ENCODE data around the gene NKX6-2.
A peak's percentile ranks its signal among the peaks of the same experiment; 100 is the strongest.
"Not testable (repeated sequence)": the region's sequence is repeated elsewhere in the genome, so short reads cannot be mapped to it uniquely, and the experiment has no call there.

NKX6-2 gene

DNA sequence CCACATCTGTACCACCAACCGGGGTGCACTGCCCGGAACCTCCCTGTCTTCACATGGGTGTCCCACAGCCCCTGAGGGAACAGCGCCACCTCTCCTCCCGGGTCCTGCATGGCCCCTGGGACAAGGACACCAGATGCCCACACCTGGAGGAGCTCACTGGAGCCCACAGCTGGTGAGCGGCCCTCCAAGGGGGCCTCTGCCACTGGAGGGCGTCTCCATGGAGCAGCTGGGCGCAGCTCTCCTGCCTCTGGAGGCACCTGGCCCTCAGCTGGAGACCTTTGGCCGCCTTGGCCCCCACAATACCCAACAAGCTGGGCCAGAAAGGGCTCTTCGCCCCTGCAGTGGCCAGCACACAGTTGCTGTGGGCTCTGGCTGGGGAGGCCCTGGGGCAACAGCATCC is 7.3 kb upstream of the NKX6-2 start:
- DNase-seq (ENCODE audit: extremely low spot score): no peak
- ChIA-PET POLR2A (no interaction called here), CTCF (no interaction called here)
- no peak for TF ChIP-seq SUZ12 (IDR thresholded peaks at IDR 0.05)
- no peak for TF ChIP-seq L3MBTL2 (conservative IDR thresholded peaks at IDR 0.05)
- TF ChIP-seq BHLHE40 (IDR thresholded peaks at IDR 0.05; ENCODE audit: borderline replicate concordance): no peak
- TF ChIP-seq SP1 (IDR thresholded peaks at IDR 0.05): no peak
- TF ChIP-seq PKNOX1 (IDR thresholded peaks at IDR 0.05): no peak
- no peak for TF ChIP-seq TARDBP (IDR thresholded peaks at IDR 0.05)
- no peak for TF ChIP-seq CTBP1 (IDR thresholded peaks at IDR 0.05; ENCODE audit: borderline replicate concordance)
- no peak for TF ChIP-seq LEF1 (IDR thresholded peaks at IDR 0.05; ENCODE audit: borderline replicate concordance)
- TF ChIP-seq FOXA1 (IDR thresholded peaks at IDR 0.05): no peak

GRCh38 chr10:132792796-132793195 is 6.8 kb upstream of the NKX6-2 start:
- no peak for DNase-seq (ENCODE audit: extremely low spot score)
- POLR2A ChIA-PET: no interaction called here
- TF ChIP-seq L3MBTL2 (conservative IDR thresholded peaks at IDR 0.05) (no peak), ARNT (IDR thresholded peaks at IDR 0.05) (no peak), TARDBP (IDR thresholded peaks at IDR 0.05) (no peak), FOXK2 (IDR thresholded peaks at IDR 0.05) (no peak), CTBP1 (IDR thresholded peaks at IDR 0.05; ENCODE audit: borderline replicate concordance) (no peak), BHLHE40 (IDR thresholded peaks at IDR 0.05; ENCODE audit: borderline replicate concordance) (no peak)
- CTCF ChIA-PET: no interaction called here

DNA sequence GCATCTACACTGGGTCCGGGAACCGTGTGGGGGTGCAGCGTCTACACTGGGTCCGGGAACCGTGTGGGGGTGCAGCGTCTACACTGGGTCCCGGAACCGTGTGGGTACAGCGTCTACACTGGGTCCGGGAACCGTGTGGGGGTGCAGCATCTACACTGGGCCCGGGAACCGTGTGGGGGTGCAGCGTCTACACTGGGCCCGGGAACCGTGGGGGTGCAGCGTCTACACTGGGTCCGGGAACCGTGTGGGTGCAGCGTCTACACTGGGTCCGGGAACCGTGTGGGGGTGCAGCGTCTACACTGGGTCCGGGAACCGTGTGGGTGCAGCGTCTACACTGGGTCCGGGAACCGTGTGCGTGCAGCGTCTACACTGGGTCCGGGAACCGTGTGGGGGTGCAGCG is 6.2 kb upstream of the NKX6-2 start:
- DNase-seq (ENCODE audit: extremely low spot score); POLR2A ChIA-PET; CTCF ChIA-PET: not testable (repeated sequence)

- no peak for DNase-seq (ENCODE audit: extremely low spot score)
- no peak for TF ChIP-seq L3MBTL2 (conservative IDR thresholded peaks at IDR 0.05)
- TF ChIP-seq TARDBP (IDR thresholded peaks at IDR 0.05): no peak
- no peak for TF ChIP-seq NFRKB (IDR thresholded peaks at IDR 0.05)
- no peak for TF ChIP-seq FOXA1 (IDR thresholded peaks at IDR 0.05)
- no peak for TF ChIP-seq LEF1 (IDR thresholded peaks at IDR 0.05; ENCODE audit: borderline replicate concordance)
- TF ChIP-seq ELF4 (IDR thresholded peaks at IDR 0.05): no peak
- ChIA-PET POLR2A (no interaction called here), CTCF (interaction anchor here (0.6 kb wide), 1 partner anchor 15 kb away, joined by 3 read pairs; no protein-coding TSS in a partner anchor)
Observed at GRCh38 chr10:132790934-132791829, 5.2 kb upstream of the NKX6-2 start.

GRCh38 chr10:132790470-132790869 is 4.5 kb upstream of the NKX6-2 start:
- TF ChIP-seq ELF4 (IDR thresholded peaks at IDR 0.05) (no peak), FOXA1 (IDR thresholded peaks at IDR 0.05) (no peak)
- ChIA-PET POLR2A (no interaction called here), CTCF (interaction anchor here (0.6 kb wide), 1 partner anchor 16 kb away, joined by 3 read pairs; no protein-coding TSS in a partner anchor)

DNA sequence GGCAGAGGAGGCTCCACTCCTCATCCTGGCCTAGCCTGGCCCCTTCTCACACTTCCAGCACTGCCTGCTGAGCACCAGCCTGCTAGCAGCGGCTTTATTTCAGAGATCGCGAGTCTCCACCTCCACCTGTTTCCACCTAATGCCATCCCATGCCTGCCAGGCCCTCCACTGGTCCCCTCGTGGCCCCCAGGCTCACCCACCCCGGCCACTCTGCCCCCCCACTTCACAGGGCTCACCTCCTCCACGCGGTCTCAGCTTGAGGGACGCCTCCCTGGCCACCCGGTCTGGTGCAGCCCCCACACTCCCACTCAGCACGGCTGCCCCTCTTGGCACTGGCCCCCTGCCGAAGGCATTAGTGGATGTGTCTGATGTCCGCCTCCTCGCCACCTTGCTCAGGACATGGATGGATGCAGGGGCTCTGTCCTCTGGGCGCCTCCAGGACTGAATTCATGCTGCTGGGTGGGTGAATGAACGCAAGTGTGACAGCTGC is 3.8 kb upstream of the NKX6-2 start:
- DNase-seq (ENCODE audit: extremely low spot score): no peak
- POLR2A ChIA-PET: no interaction called here
- CTCF ChIA-PET: no interaction called here
- TF ChIP-seq FOXM1 (IDR thresholded peaks at IDR 0.05; ENCODE audit: borderline replicate concordance): no peak
- TF ChIP-seq LEF1 (IDR thresholded peaks at IDR 0.05; ENCODE audit: borderline replicate concordance): no peak
- TF ChIP-seq PKNOX1 (IDR thresholded peaks at IDR 0.05): no peak
- TF ChIP-seq ELF4 (IDR thresholded peaks at IDR 0.05): no peak
- no peak for TF ChIP-seq FOXA1 (IDR thresholded peaks at IDR 0.05)
- no peak for TF ChIP-seq ARNT (IDR thresholded peaks at IDR 0.05)

More at GRCh38 chr10:132790470-132790869, 4.5 kb upstream of the NKX6-2 start:
- DNase-seq (ENCODE audit: extremely low spot score): no peak

DNA sequence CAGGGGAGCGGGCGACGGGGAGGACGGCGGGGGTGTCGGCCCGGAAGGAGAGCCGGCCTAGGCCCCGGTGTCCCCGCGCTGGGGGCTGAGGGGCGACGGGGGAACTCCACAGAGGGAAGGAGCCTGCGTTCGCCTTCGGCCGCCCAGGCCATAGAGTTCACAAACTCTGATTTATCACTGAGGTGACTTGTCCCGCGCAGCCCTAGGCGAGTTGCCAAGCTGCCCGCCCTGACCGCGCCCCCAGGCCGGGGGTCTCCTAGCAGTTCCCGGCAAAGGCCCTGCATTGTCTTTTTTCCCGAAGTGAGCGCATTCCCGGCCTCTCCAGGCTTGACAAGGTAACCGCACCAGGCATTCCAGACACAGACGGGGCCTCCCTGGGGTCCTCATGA is 2.9 kb upstream of the NKX6-2 start:
- DNase-seq (ENCODE audit: extremely low spot score): no peak
- POLR2A ChIA-PET: no interaction called here
- CTCF ChIA-PET: no interaction called here
- TF ChIP-seq CTBP1 (IDR thresholded peaks at IDR 0.05; ENCODE audit: borderline replicate concordance): no peak
- TF ChIP-seq ARNT (IDR thresholded peaks at IDR 0.05): no peak
- no peak for TF ChIP-seq NFRKB (IDR thresholded peaks at IDR 0.05)
- TF ChIP-seq TARDBP (IDR thresholded peaks at IDR 0.05): no peak
- TF ChIP-seq L3MBTL2 (conservative IDR thresholded peaks at IDR 0.05): no peak
- TF ChIP-seq FOXK2 (IDR thresholded peaks at IDR 0.05): no peak
- TF ChIP-seq ELF4 (IDR thresholded peaks at IDR 0.05): no peak
- no peak for TF ChIP-seq HDGF (IDR thresholded peaks at IDR 0.05; ENCODE audit: borderline replicate concordance)
- TF ChIP-seq SUZ12 (IDR thresholded peaks at IDR 0.05): no peak

GRCh38 chr10:132788180-132788830 is 2.4 kb upstream of the NKX6-2 start:
- ChIA-PET POLR2A (no interaction called here), CTCF (no interaction called here)
- DNase-seq (ENCODE audit: extremely low spot score): peak; percentile 71
- TF ChIP-seq NFRKB (IDR thresholded peaks at IDR 0.05) (no peak), ARNT (IDR thresholded peaks at IDR 0.05) (no peak), ZNF384 (IDR thresholded peaks at IDR 0.05) (no peak)

Data from HEK293T (cell line).